ENCODE data around the gene RNLS. TPM values are rescaled to one million over a fixed set of nuclear protein-coding genes. Genes with fewer than 3 reads are reported as not detected.

Gene RNLS
- total RNA-seq, 3 donors from 2014 or later: 9.8 to 12.1 (median 11.8) TPM

DNA sequence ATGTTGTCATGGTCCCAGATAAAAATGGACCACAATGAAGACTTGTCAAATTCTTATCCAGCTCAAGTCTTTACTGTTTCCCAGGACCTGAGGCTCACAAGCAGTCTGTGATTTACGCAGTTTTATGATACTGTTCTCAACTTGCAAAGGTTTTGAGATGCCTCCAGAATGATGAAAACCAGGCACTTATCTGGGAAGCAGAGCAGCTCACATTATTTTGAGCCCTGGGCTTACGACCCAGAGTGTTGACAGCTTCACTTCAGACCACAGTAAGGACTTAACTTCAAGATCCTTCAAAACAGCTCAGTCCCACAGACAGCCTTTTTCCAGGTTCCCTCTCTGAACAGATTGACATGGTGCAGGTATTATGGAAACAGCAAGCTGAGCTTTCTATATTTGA lies 236.1 kb downstream of the RNLS start:
- no peak for DNase-seq
- no peak for ATAC-seq
- intact Hi-C loops (cut with DNase I, micrococcal nuclease): no loop called here

DNA sequence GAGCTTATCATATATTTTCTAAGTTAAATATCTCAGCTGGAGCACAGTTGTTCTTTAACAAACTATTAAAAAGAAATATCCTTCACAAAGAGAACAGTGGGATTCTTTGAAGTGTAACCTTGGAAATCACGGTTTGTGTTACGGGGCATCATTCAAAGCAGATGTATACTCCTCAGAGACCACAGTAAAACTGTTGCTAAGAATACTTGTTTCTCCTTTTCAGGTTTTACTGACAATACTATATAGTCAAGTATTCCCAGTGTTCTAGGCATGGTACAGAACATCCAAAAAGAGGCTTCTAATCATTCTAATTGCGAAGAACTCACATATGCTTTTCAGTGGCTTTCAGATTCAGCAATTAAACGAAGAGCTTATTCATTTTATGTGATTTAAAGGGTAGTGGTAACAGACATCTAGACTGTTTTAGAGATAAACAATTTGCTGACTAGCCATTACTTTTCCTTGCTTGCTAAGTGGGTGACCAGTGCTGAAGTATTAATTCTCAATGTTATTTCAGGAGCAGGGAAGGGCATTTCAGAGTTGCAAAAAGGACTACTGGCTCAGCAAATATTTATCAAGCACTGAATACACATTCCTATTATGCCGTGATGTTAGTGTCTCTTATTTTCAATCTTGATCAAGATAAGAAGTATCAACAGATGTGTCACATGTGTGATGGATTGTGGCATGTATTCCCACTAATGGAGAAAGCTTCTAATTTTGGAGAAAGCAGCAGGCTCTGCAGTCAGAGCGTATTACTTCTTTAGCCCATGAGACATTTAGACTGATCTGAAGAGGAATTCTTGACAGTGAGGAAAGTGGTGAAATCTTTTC lies 236.8 kb downstream of the RNLS start:
- DNase-seq (no peak), ATAC-seq (no peak)
- H3K4me3 ChIP-seq: no peak overlapping the region
- no peaks in the 10 kb centered on the region for H3K36me3 ChIP-seq (ENCODE audit: low read depth)
- H3K4me1 ChIP-seq (ENCODE audit: low read depth): no peaks in the 10 kb centered on the region
- TF ChIP-seq, protein P1, sequence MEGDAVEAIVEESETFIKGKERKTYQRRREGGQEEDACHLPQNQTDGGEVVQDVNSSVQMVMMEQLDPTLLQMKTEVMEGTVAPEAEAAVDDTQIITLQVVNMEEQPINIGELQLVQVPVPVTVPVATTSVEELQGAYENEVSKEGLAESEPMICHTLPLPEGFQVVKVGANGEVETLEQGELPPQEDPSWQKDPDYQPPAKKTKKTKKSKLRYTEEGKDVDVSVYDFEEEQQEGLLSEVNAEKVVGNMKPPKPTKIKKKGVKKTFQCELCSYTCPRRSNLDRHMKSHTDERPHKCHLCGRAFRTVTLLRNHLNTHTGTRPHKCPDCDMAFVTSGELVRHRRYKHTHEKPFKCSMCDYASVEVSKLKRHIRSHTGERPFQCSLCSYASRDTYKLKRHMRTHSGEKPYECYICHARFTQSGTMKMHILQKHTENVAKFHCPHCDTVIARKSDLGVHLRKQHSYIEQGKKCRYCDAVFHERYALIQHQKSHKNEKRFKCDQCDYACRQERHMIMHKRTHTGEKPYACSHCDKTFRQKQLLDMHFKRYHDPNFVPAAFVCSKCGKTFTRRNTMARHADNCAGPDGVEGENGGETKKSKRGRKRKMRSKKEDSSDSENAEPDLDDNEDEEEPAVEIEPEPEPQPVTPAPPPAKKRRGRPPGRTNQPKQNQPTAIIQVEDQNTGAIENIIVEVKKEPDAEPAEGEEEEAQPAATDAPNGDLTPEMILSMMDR (IDR thresholded peaks at IDR 0.05): no peak
- no peaks in the 10 kb centered on the region for H3K9me3 ChIP-seq
- intact Hi-C loops (cut with DNase I, micrococcal nuclease): no loop called here

More for the DNA sequence above, 236.1 kb downstream of the RNLS start:
- Histone ChIP-seq H3K4me1 (ENCODE audit: low read depth) (no peaks in the 10 kb centered on the region), H3K4me3 (no peak overlapping the region), H3K36me3 (ENCODE audit: low read depth) (no peaks in the 10 kb centered on the region), H3K9me3 (no peaks in the 10 kb centered on the region)
- TF ChIP-seq, protein P1 (IDR thresholded peaks at IDR 0.05): no peak

DNA sequence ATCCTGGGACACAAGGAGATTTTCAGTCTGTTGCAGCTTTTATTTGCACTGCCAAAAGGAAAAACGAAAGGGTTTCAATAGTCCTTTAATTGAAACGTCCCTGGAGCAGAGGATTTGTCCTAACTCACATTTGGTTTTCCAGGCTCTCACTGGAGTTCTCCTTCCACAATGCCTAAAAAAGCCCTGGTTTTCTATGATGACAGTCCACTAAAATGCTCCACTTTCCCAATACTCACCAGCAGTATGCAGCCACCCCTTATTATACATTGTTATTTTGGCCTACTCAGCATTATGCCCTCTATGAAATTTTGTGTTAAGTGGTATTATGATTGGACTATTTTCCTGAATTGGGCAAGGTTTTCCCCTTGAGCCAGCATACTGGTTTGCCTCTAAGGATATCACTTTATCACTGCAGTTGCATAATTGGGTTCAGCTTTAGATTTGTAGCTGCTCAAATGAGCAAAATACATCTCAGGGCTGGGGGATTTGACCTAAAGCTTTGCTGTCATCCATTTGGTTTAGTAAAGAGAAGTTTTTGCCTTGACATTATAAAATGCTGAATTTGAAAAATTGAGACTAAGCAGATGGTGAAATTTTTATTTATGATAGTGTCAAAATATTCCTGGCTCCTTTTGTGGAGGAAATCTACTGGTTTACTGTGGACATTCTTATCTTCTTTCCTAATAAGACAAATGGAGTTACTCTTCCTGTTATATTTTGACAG lies 239.2 kb downstream of the RNLS start:
- Histone ChIP-seq H3K4me1 (ENCODE audit: low read depth) (no peaks in the 10 kb centered on the region), H3K36me3 (ENCODE audit: low read depth) (no peaks in the 10 kb centered on the region), H3K9me3 (no peaks in the 10 kb centered on the region), H3K4me3 (no peak overlapping the region)
- TF ChIP-seq, protein P1 (IDR thresholded peaks at IDR 0.05): no peak
- DNase-seq: no peak
- intact Hi-C loops (cut with DNase I, micrococcal nuclease): no loop called here
- no peak for ATAC-seq

DNA sequence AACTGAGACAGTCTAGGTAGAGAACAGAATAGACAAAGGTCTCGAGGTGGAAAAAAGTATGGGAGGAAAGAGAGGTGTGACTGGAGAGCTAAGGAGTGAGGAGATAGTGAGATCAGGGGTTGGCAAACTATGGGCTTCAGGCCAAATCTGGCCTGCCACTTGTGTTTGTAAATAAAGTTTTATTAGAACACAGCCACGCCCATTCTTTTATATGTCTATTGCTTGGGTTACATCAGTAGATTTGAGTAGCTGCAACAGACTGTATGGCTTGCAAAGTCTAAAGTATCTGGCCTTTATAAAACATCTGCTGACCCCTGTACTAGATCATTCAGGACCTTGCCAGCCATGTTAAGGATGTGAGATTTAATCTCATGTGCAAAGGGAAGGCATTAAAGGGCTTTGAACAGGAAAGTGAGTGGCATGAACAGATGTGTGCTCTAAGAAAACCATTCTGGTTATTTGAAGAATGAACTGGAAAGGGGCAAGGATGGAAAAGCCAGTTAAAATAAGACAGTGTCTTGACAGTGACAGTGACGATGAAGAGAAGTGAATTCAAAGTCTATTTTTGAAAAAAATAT lies 240.3 kb downstream of the RNLS start:
- DNase-seq: peak in 1 of 3 donors; percentile 12
- peak; percentile 54 for ATAC-seq
- H3K9me3 ChIP-seq: no peaks in the 10 kb centered on the region
- TF ChIP-seq, protein P1 (IDR thresholded peaks at IDR 0.05): no peak
- no peak overlapping the region for H3K4me3 ChIP-seq
- intact Hi-C loops (cut with DNase I, micrococcal nuclease): no loop called here
- H3K4me1 ChIP-seq (ENCODE audit: low read depth): no peaks in the 10 kb centered on the region
- H3K36me3 ChIP-seq (ENCODE audit: low read depth): no peaks in the 10 kb centered on the region

DNA sequence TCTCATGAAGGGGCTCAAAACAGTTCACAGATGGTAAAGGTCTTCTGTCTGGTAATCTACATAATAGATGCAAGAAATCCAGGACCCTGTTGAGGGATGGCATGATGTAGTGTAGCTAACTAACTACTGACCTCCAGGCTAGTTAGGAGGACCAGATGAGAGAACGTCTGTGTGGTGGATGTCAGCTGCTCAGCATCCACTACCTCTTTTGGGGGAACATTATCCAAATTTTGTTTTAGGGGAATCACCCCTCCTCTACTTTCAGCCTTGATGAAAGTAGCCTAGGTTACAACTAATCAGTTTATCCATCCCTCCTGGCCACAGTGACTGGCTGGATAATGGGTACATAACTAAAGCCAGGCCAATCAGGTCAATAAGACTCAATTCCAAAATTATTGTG lies 246.0 kb downstream of the RNLS start:
- ATAC-seq: no peak
- H3K36me3 ChIP-seq (ENCODE audit: low read depth): no peaks in the 10 kb centered on the region

More for the DNA sequence above, 246.0 kb downstream of the RNLS start:
- Histone ChIP-seq H3K4me1 (ENCODE audit: low read depth) (no peaks in the 10 kb centered on the region), H3K4me3 (no peak overlapping the region), H3K9me3 (no peaks in the 10 kb centered on the region)
- no peak for DNase-seq
- TF ChIP-seq, protein P1 (IDR thresholded peaks at IDR 0.05): no peak
- intact Hi-C loops (cut with DNase I, micrococcal nuclease): no loop called here

All from mucosa of descending colon (tissue), 3 donors.